Kidney tubule cell (primary cell): ENCODE data around the gene ADAM15.

Experiments used
- DNase-seq: peaks from one replicate; pipeline ENCODE4 v3.0.0-alpha.2; 2018; ENCODE audit warnings: low spot score

Gene ADAM15

GRCh38 chr1:155086128-155086741 is 35.1 kb downstream of the ADAM15 start:
- peak; percentile 55 for DNase-seq

- DNase-seq = no peak
These were observed 35.9 kb downstream of the ADAM15 start for GRCh38 chr1:155086856-155087535.

- peak; percentile 69 for DNase-seq
These were observed 40.2 kb downstream of the ADAM15 start for GRCh38 chr1:155091071-155092051.

GRCh38 chr1:155092131-155092530 is 41.0 kb downstream of the ADAM15 start:
- DNase-seq = no peak

GRCh38 chr1:155092641-155093040 is 41.5 kb downstream of the ADAM15 start:
- no peak for DNase-seq

GRCh38 chr1:155093911-155094621 is 43.0 kb downstream of the ADAM15 start:
- peak; percentile 56 for DNase-seq

GRCh38 chr1:155094622-155094948 is 43.5 kb downstream of the ADAM15 start:
- no peak for DNase-seq

- DNase-seq = no peak
These were observed 48.2 kb downstream of the ADAM15 start for GRCh38 chr1:155099331-155099730.

- no peak for DNase-seq
These were observed 52.2 kb downstream of the ADAM15 start for GRCh38 chr1:155103325-155103724.

- DNase-seq = no peak
These were observed 53.8 kb downstream of the ADAM15 start for GRCh38 chr1:155104605-155105534.

- no peak for DNase-seq
These were observed 54.5 kb downstream of the ADAM15 start for GRCh38 chr1:155105604-155106011.

- DNase-seq = no peak
These were observed 55.7 kb downstream of the ADAM15 start for GRCh38 chr1:155106862-155107261.

- DNase-seq = no peak
These were observed 56.5 kb downstream of the ADAM15 start for GRCh38 chr1:155107309-155108264.

- no peak for DNase-seq
These were observed 57.2 kb downstream of the ADAM15 start for GRCh38 chr1:155108296-155108695.

GRCh38 chr1:155110381-155110780 is 59.3 kb downstream of the ADAM15 start:
- DNase-seq = no peak

GRCh38 chr1:155110826-155111225 is 59.7 kb downstream of the ADAM15 start:
- DNase-seq = no peak
